Esophagus muscularis mucosa (tissue), 4 donors: ENCODE measurements around the gene CLIC3.

Source experiments
- CTCF ChIP-seq, 3 experiments: fragments of 200-600 bp in 2 of 3; fragments of 450-650 bp in 1 of 3; sonication (generic) in 2 of 3; IDR thresholded peaks; one replicate each; pipeline ENCODE4 v1.5.1; 2017 to 2019; ENCODE audit warnings: antibody characterized with exemption in 3 of 3, mild to moderate bottlenecking in 2 of 3, moderate library complexity in 1 of 3
- EP300 ChIP-seq: sonication (generic); formaldehyde crosslinking; IDR thresholded peaks from one replicate; pipeline ENCODE4 v1.6.1; 2017; ENCODE audit warnings: antibody characterized with exemption
- POLR2A ChIP-seq: fragments of 450-650 bp; IDR thresholded peaks from one replicate; pipeline ENCODE4 v1.6.1; 2017; ENCODE audit warnings: antibody characterized with exemption, moderate library complexity, mild to moderate bottlenecking, low read depth

- TF ChIP-seq CTCF (IDR thresholded peaks at IDR 0.05) (no peak), POLR2A (no peak), EP300 (no peak)
These were observed 46.7 kb upstream of the CLIC3 start for GRCh38 chr9:137042751-137043727.
